ENCODE results near the gene PCLAF.
"Not testable (repeated sequence)": the region's sequence is repeated elsewhere in the genome, so short reads cannot be mapped to it uniquely, and the experiment has no call there.

Gene PCLAF

GRCh38 chr15:64351265-64351664, 30.0 kb downstream of the PCLAF start:
- no peak overlapping the region for H3K4me3 ChIP-seq (replicated peaks; ENCODE audit: low read depth, low read length)
- no peak for DNase-seq (ENCODE audit: extremely low read depth, low read depth)
- TF ChIP-seq, protein P1, sequence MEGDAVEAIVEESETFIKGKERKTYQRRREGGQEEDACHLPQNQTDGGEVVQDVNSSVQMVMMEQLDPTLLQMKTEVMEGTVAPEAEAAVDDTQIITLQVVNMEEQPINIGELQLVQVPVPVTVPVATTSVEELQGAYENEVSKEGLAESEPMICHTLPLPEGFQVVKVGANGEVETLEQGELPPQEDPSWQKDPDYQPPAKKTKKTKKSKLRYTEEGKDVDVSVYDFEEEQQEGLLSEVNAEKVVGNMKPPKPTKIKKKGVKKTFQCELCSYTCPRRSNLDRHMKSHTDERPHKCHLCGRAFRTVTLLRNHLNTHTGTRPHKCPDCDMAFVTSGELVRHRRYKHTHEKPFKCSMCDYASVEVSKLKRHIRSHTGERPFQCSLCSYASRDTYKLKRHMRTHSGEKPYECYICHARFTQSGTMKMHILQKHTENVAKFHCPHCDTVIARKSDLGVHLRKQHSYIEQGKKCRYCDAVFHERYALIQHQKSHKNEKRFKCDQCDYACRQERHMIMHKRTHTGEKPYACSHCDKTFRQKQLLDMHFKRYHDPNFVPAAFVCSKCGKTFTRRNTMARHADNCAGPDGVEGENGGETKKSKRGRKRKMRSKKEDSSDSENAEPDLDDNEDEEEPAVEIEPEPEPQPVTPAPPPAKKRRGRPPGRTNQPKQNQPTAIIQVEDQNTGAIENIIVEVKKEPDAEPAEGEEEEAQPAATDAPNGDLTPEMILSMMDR (IDR thresholded peaks at IDR 0.05; ENCODE audit: low read depth, low read length, missing control alignments), result no peak

- H3K4me3 ChIP-seq (replicated peaks; ENCODE audit: low read depth, low read length), result no peak overlapping the region
- no peak for DNase-seq (ENCODE audit: extremely low read depth, low read depth)
- TF ChIP-seq, protein P1 (IDR thresholded peaks at IDR 0.05; ENCODE audit: low read depth, low read length, missing control alignments), result no peak
These were observed 31.9 kb downstream of the PCLAF start for GRCh38 chr15:64349375-64349774.

DNA sequence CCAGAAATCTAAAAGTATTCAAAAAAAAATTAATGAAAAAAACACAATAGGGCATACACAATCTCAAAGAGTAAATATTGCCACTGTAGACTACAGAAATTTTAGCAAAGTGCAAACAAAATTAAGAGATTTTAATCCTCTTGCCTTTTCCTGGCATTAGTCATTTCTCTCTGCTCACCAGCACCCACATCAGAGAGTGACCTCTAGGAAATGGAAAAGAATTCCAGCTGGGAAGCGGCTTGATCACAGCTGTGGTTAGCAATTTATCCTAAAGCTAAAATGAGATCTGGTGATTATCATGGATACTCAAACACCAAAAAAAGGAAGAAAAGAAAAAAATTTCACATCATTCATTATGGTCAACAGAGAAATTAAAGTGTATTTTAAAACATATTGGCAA, 32.8 kb downstream of the PCLAF start:
- DNase-seq (ENCODE audit: extremely low read depth, low read depth), result no peak
- TF ChIP-seq, protein P1 (IDR thresholded peaks at IDR 0.05; ENCODE audit: low read depth, low read length, missing control alignments), result no peak

GRCh38 chr15:64346242-64346641, 35.0 kb downstream of the PCLAF start:
- DNase-seq (ENCODE audit: extremely low read depth, low read depth); H3K4me3 ChIP-seq (replicated peaks; ENCODE audit: low read depth, low read length): not testable (repeated sequence)

More for the DNA sequence above, 32.8 kb downstream of the PCLAF start:
- no peak overlapping the region for H3K4me3 ChIP-seq (replicated peaks; ENCODE audit: low read depth, low read length)

GRCh38 chr15:64344651-64345294, 36.5 kb downstream of the PCLAF start:
- TF ChIP-seq, protein P1 (IDR thresholded peaks at IDR 0.05; ENCODE audit: low read depth, low read length, missing control alignments), result no peak
- no peak for DNase-seq (ENCODE audit: extremely low read depth, low read depth)
- H3K4me3 ChIP-seq (replicated peaks; ENCODE audit: low read depth, low read length), result no peak overlapping the region

GRCh38 chr15:64343841-64344240, 37.4 kb downstream of the PCLAF start:
- TF ChIP-seq, protein P1 (IDR thresholded peaks at IDR 0.05; ENCODE audit: low read depth, low read length, missing control alignments), result no peak
- DNase-seq (ENCODE audit: extremely low read depth, low read depth), result no peak
- H3K4me3 ChIP-seq (replicated peaks; ENCODE audit: low read depth, low read length), result no peak overlapping the region

GRCh38 chr15:64343222-64343621, 38.0 kb downstream of the PCLAF start:
- TF ChIP-seq, protein P1 (IDR thresholded peaks at IDR 0.05; ENCODE audit: low read depth, low read length, missing control alignments), result no peak

More at GRCh38 chr15:64343222-64343621, 38.0 kb downstream of the PCLAF start:
- DNase-seq (ENCODE audit: extremely low read depth, low read depth), result no peak
- no peak overlapping the region for H3K4me3 ChIP-seq (replicated peaks; ENCODE audit: low read depth, low read length)

All from HFF-Myc (cell line).